Neural crest cell (in vitro differentiated cells): ENCODE results near the gene GRK5. TPM values are rescaled to one million over a fixed set of nuclear protein-coding genes. Genes with fewer than 3 reads are reported as not detected.
"Not testable (repeated sequence)": the region's sequence is repeated elsewhere in the genome, so short reads cannot be mapped to it uniquely, and the experiment has no call there.

ENCODE experiments used
- DNase-seq: peaks from one replicate; pipeline ENCODE4 v3.0.0; 2021; ENCODE audit warnings: low read depth, mixed read lengths, low spot score
- H3K27ac Mint-ChIP-seq: one replicate; pipeline ENCODE4 v1.8.0; 2021; ENCODE audit warnings: mild to moderate bottlenecking, mixed read lengths; ENCODE audit not compliant: unreplicated experiment
- H3K27me3 Mint-ChIP-seq: 2 replicates; pipeline ENCODE4 v1.8.0; 2021; ENCODE audit warnings: low read depth, mild to moderate bottlenecking, mixed read lengths
- H3K36me3 Mint-ChIP-seq: 2 replicates; pipeline ENCODE4 v1.8.0; 2021; ENCODE audit warnings: low read depth, mild to moderate bottlenecking, mixed read lengths
- H3K4me1 Mint-ChIP-seq: 2 replicates; pipeline ENCODE4 v1.8.0; 2021; ENCODE audit warnings: mixed read lengths
- H3K4me3 Mint-ChIP-seq: one replicate; pipeline ENCODE4 v1.8.0; 2021; ENCODE audit warnings: mild to moderate bottlenecking, mixed read lengths
- H3K9me3 Mint-ChIP-seq: 2 replicates; pipeline ENCODE4 v1.8.0; 2021; ENCODE audit warnings: mixed read lengths
- CTCF ChIP-seq: fragments of 200-600 bp; sonication (generic); conservative IDR thresholded peaks from 2 replicates; pipeline ENCODE4 v1.5.0; 2021; ENCODE audit warnings: antibody characterized with exemption, mild to moderate bottlenecking
- total RNA-seq: library from RNA; stranded (reverse); gene quantifications from 2 replicates; pipeline ENCODE4 v1.2.1, GENCODE V29; 2021

Gene GRK5
- total RNA-seq, 1 donor from 2014 or later: 13.5 TPM

GRCh38 chr10:119225083-119225658, 17.8 kb downstream of the GRK5 start:
- H3K4me3 Mint-ChIP-seq: no peak overlapping the region
- DNase-seq: no peak
- peaks cover 19% of the 10 kb centered on the region for H3K4me1 Mint-ChIP-seq
- peaks cover 3% of the 10 kb centered on the region for H3K36me3 Mint-ChIP-seq
- no peak for TF ChIP-seq CTCF
- no peaks in the 10 kb centered on the region for H3K27me3 Mint-ChIP-seq
- H3K27ac Mint-ChIP-seq: no peak overlapping the region
- no peaks in the 10 kb centered on the region for H3K9me3 Mint-ChIP-seq

GRCh38 chr10:119227825-119228224, 20.5 kb downstream of the GRK5 start:
- Mint-ChIP-seq H3K27ac (no peak overlapping the region), H3K27me3 (no peaks in the 10 kb centered on the region), H3K4me3 (no peak overlapping the region), H3K36me3 (peaks cover 7% of the 10 kb centered on the region), H3K9me3 (peaks cover 5% of the 10 kb centered on the region), H3K4me1 (peaks cover 4% of the 10 kb centered on the region)
- TF ChIP-seq CTCF: no peak
- DNase-seq: no peak

- TF ChIP-seq CTCF: no peak
- Mint-ChIP-seq H3K27ac (no peak overlapping the region), H3K9me3 (peaks cover 5% of the 10 kb centered on the region), H3K4me3 (no peak overlapping the region), H3K36me3 (peaks cover 10% of the 10 kb centered on the region), H3K27me3 (no peaks in the 10 kb centered on the region), H3K4me1 (peaks cover 11% of the 10 kb centered on the region)
- DNase-seq: no peak
These were observed 24.3 kb downstream of the GRK5 start for GRCh38 chr10:119231654-119232053.

- DNase-seq, H3K27me3 Mint-ChIP-seq, H3K36me3 Mint-ChIP-seq, H3K4me3 Mint-ChIP-seq, H3K9me3 Mint-ChIP-seq, H3K27ac Mint-ChIP-seq: not testable (repeated sequence)
- peaks cover 18% of the 10 kb centered on the region for H3K4me1 Mint-ChIP-seq
These were observed 25.1 kb downstream of the GRK5 start for GRCh38 chr10:119232439-119232838.

GRCh38 chr10:119233123-119233820, 25.9 kb downstream of the GRK5 start:
- DNase-seq: no peak
- Mint-ChIP-seq H3K4me1 (peaks cover 27% of the 10 kb centered on the region), H3K36me3 (peaks cover 10% of the 10 kb centered on the region), H3K27ac (no peak overlapping the region), H3K27me3 (no peaks in the 10 kb centered on the region), H3K4me3 (no peak overlapping the region), H3K9me3 (peaks cover 5% of the 10 kb centered on the region)
- no peak for TF ChIP-seq CTCF

- DNase-seq: no peak
- Mint-ChIP-seq H3K36me3 (peaks cover 10% of the 10 kb centered on the region), H3K4me3 (no peak overlapping the region), H3K4me1 (peaks cover 32% of the 10 kb centered on the region), H3K27me3 (no peaks in the 10 kb centered on the region), H3K27ac (no peak overlapping the region), H3K9me3 (peaks cover 5% of the 10 kb centered on the region)
- no peak for TF ChIP-seq CTCF
These were observed 26.4 kb downstream of the GRK5 start for GRCh38 chr10:119233821-119234220.
